GM18511 (cell line): ENCODE measurements around the gene USP40.

Experiments
- ATAC-seq: cut with Tn5 transposase; IDR thresholded peaks from one replicate; pipeline ENCODE4 v1.9.1; 2021; ENCODE audit warnings: mild to moderate bottlenecking, moderate library complexity; ENCODE audit not compliant: unreplicated experiment

USP40 gene

GRCh38 chr2:233433794-233434193 is 132.8 kb downstream of the USP40 start:
- no peak for ATAC-seq

GRCh38 chr2:233433029-233433428 is 133.6 kb downstream of the USP40 start:
- ATAC-seq, result no peak

- no peak for ATAC-seq
Observed at GRCh38 chr2:233430651-233431050, 135.9 kb downstream of the USP40 start.

- no peak for ATAC-seq
Observed at GRCh38 chr2:233430081-233430480, 136.5 kb downstream of the USP40 start.

- no peak for ATAC-seq
Observed at GRCh38 chr2:233429175-233429897, 137.2 kb downstream of the USP40 start.

GRCh38 chr2:233428438-233428837 is 138.1 kb downstream of the USP40 start:
- no peak for ATAC-seq

GRCh38 chr2:233428008-233428407 is 138.6 kb downstream of the USP40 start:
- no peak for ATAC-seq

GRCh38 chr2:233426619-233427342 is 139.8 kb downstream of the USP40 start:
- no peak for ATAC-seq
